NT2/D1 (cell line): ENCODE results near the gene ZNF814.

Experiments
- SUZ12 ChIP-seq: IDR thresholded peaks from 2 replicates; pipeline ENCODE4 v1.6.1; 2011; ENCODE audit not compliant: insufficient read length, insufficient read depth; ENCODE audit errors: extremely low read depth
- YY1 ChIP-seq: IDR thresholded peaks from 2 replicates; pipeline ENCODE4 v1.6.1; 2011; ENCODE audit not compliant: insufficient read length, insufficient read depth
- ZNF274 ChIP-seq: IDR thresholded peaks from 2 replicates; pipeline ENCODE4 v1.6.1; 2011; ENCODE audit warnings: mild to moderate bottlenecking, low read depth, low read length

DNA sequence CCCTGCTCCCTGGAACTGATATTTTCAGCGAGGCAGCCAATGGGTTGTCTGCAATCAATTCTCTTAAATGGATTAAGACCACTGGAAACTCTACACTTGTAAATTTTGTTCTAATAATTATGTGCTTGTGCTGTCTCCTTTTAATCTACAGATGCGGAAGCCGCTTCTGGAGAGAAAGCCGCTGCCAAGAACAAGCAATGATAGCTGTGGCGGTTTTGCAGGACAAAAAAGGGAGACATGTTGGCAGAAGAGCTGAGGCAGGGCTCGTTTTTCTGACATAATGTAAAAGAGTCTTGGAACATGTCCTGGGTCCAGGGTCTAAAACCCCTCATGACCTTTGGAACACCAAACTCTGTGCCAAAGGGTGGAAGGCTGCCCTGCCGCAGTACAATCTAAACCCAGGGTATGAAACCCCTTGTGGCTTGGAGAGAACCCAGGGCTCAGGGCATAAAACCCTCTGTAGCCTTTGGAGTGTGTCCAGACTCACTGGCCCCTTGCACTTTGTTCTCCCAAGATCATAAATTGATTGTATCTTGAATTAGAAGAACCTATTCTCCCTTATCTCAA lies 14.9 kb upstream of the ZNF814 start:
- TF ChIP-seq ZNF274 = no peak
- no peak for TF ChIP-seq YY1
- TF ChIP-seq SUZ12 = no peak
